SU-DHL-6 (cell line): ENCODE data around the gene ZMYM5.

Experiments used
- CTCF ChIP-seq: fragments of 200-600 bp; sonication (generic); IDR thresholded peaks from one replicate; pipeline ENCODE4 v1.5.1; 2017; ENCODE audit warnings: antibody characterized with exemption, mild to moderate bottlenecking, low read length, moderate library complexity; ENCODE audit not compliant: insufficient read depth, poor library complexity, severe bottlenecking
- EZH2phosphoT487 ChIP-seq: fragments of 200-600 bp; sonication (generic), shearing (Covaris generic); conservative IDR thresholded peaks from 2 replicates; pipeline ENCODE4 v1.6.1; 2018; ENCODE audit warnings: mild to moderate bottlenecking, antibody characterized with exemption, low read length, moderate library complexity, mixed read lengths

GRCh38 chr13:19864024-19864745 is 736 bp upstream of the ZMYM5 start:
- TF ChIP-seq CTCF = no peak
- no peak for TF ChIP-seq EZH2phosphoT487
